ENCODE data around the gene LRRC26. TPM values are rescaled to one million over a fixed set of nuclear protein-coding genes. Genes with fewer than 3 reads are reported as not detected.

The LRRC26 gene, protein sequence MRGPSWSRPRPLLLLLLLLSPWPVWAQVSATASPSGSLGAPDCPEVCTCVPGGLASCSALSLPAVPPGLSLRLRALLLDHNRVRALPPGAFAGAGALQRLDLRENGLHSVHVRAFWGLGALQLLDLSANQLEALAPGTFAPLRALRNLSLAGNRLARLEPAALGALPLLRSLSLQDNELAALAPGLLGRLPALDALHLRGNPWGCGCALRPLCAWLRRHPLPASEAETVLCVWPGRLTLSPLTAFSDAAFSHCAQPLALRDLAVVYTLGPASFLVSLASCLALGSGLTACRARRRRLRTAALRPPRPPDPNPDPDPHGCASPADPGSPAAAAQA
- not detected for total RNA-seq
- polyA plus RNA-seq: not detected

DNA sequence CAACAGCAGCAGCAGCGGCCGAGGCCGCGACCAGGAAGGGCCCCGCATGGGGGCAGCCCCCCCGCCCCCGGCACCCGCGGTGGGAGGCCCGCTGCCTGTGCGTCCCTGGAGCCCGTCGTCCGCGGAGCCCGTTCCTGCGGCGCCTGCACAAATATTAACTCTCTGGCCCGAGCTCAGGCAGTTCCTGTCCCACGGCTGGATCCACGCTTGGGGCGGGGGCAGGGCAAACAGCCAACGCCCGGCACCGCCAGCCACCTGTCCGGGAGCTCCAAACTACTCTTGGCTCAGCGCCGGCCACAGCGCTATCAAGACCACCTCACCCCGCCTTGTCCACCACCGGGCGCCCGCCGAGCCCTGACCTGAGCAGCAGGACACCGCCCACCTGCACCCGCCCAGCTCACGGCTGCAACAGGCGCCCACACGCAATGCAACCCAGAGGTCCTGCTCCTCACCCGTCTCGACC lies at the start of gene LRRC26:
LRRC26 (minus strand) TSS at position 156 of the 463 bp plus-strand sequence; CDS start at position 48, 108 bp downstream.
- Histone ChIP-seq H3K36me3 (ENCODE audit: insufficient read depth, low read length) (no peaks in the 10 kb centered on the region), H3K4me3 (ENCODE audit: low read length in 2 of 2) (peak within 1 kb of the TSS in 1 of 2 donors; percentile 14), H3K27ac (ENCODE audit: low read depth, low read length) (no peak within 1 kb of the TSS), H3K9me3 (ENCODE audit: control insufficient read depth in 1 of 2, low read length in 2 of 2) (no peaks in the 10 kb centered on the region), H3K27me3 (ENCODE audit: insufficient read depth, low read length) (peaks cover 33% of the 10 kb centered on the region), H3K4me1 (ENCODE audit: insufficient read depth, low read length) (no peaks in the 10 kb centered on the region)
- intact Hi-C loops (cut with micrococcal nuclease): no loop called here
- H3K4me1 Mint-ChIP-seq: peaks cover 0 to 6% (median 3%) of the 10 kb centered on the region in 4 donors
- H3K9me3 Mint-ChIP-seq: no peaks in the 10 kb centered on the region
- H3K4me3 Mint-ChIP-seq: peak within 1 kb of the TSS in 6 of 8 donors; percentile 43 to 79 (median 62)
- no peaks in the 10 kb centered on the region for H3K36me3 Mint-ChIP-seq
- no peak within 1 kb of the TSS for H3K27ac Mint-ChIP-seq
- POLR2A ChIA-PET (ENCODE audit: partially characterized antibody): no interaction called here
- H3K27me3 Mint-ChIP-seq: peaks cover 12 to 15% of the 10 kb centered on the region in 2 donors
- CTCF ChIA-PET (ENCODE audit: partially characterized antibody): no interaction called here
- no peak for DNase-seq

DNA sequence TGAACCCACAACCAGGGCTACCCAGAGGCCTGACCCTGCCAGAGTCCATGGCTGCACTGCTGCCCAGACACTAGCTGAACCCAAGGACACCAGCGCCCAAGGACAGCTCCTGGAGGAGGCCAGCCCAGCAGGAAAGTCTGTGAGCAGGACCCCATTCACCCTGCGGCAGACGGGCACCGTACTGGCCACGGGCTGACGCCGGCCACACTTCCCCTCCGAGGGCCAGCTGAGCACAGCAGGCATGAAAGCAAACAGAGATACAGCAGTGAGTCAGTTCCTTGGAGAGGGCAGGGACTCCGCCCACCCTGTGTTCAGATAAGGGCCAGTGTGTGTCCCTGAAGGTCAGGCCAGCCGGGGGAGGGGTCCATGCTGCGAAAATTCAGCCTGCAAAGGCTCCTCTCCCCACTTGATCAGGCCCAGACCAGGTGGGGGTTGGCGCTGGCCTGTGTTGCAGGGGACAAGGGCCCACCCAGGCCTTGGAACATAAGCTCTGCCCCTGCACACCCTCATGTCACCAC lies 49.0 kb upstream of the LRRC26 start:
- Mint-ChIP-seq H3K27ac (no peak overlapping the region), H3K4me1 (peaks cover 0 to 10% (median 2%) of the 10 kb centered on the region in 4 donors), H3K9me3 (no peaks in the 10 kb centered on the region), H3K36me3 (no peaks in the 10 kb centered on the region), H3K27me3 (no peaks in the 10 kb centered on the region), H3K4me3 (no peak overlapping the region)
- POLR2A ChIA-PET (ENCODE audit: partially characterized antibody): interaction anchor here (0.9 to 6.8 kb wide), 4 partner anchors 18 to 30 kb away, joined by 3 to 61 read pairs (median 6); partner anchors contain the start of genes ANAPC2, SSNA1 and TPRN
- CTCF ChIA-PET (ENCODE audit: partially characterized antibody): interaction anchor here (0.5 to 0.6 kb wide), 2 partner anchors 26 to 101 kb away, joined by 3 to 4 read pairs; no protein-coding TSS in a partner anchor
- H3K9me3 ChIP-seq (ENCODE audit: control insufficient read depth in 1 of 2, low read length in 2 of 2): no peaks in the 10 kb centered on the region
- H3K27me3 ChIP-seq (ENCODE audit: insufficient read depth, low read length): no peaks in the 10 kb centered on the region
- no peak for DNase-seq
- intact Hi-C loops (cut with micrococcal nuclease): no loop called here
- H3K27ac ChIP-seq (ENCODE audit: low read depth, low read length): no peak overlapping the region
- peaks cover 10% of the 10 kb centered on the region for H3K4me1 ChIP-seq (ENCODE audit: insufficient read depth, low read length)
- no peaks in the 10 kb centered on the region for H3K36me3 ChIP-seq (ENCODE audit: insufficient read depth, low read length)
- H3K4me3 ChIP-seq (ENCODE audit: low read length in 2 of 2): no peak overlapping the region

DNA sequence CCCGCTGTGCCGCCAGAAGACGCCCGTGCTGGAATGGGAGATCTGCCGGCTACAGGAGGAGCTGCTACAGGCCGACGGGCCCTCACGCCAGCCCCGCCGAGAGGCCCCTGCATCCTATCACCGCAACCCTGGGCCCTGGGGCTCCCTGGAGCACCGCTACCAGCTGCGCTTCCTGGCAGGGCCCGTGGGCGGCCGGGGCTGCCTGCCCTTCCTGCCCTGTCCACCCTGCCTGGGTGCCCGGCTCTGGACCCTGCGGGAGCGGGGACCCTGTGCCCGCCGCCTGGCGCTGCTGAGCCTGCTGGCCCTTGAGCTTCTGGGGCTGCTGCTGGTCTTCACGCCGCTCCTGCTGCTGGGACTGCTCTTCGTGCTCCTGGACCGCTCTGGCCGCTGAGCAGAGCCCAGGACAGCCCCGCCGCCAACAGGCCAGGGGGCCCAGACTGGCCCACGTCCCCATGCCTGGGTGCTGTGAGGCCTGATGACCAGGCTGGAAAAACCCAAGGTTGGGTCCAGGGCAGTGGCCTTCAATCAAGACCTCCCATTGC lies 48.4 kb upstream of the LRRC26 start:
- Histone ChIP-seq H3K4me3 (ENCODE audit: low read length in 2 of 2) (no peak overlapping the region), H3K36me3 (ENCODE audit: insufficient read depth, low read length) (no peaks in the 10 kb centered on the region), H3K4me1 (ENCODE audit: insufficient read depth, low read length) (peaks cover 9% of the 10 kb centered on the region), H3K9me3 (ENCODE audit: control insufficient read depth in 1 of 2, low read length in 2 of 2) (no peaks in the 10 kb centered on the region), H3K27ac (ENCODE audit: low read depth, low read length) (no peak overlapping the region), H3K27me3 (ENCODE audit: insufficient read depth, low read length) (no peaks in the 10 kb centered on the region)
- Mint-ChIP-seq H3K27ac (no peak overlapping the region), H3K27me3 (no peaks in the 10 kb centered on the region), H3K9me3 (no peaks in the 10 kb centered on the region), H3K4me1 (peaks cover 0 to 4% (median 2%) of the 10 kb centered on the region in 4 donors), H3K4me3 (no peak overlapping the region), H3K36me3 (no peaks in the 10 kb centered on the region)
- no peak for DNase-seq
- CTCF ChIA-PET (ENCODE audit: partially characterized antibody): no interaction called here
- POLR2A ChIA-PET (ENCODE audit: partially characterized antibody): interaction anchor here (0.9 to 6.8 kb wide), 4 partner anchors 18 to 29 kb away, joined by 3 to 61 read pairs (median 8); partner anchors contain the start of genes ANAPC2, SSNA1 and TPRN
- intact Hi-C loops (cut with micrococcal nuclease): no loop called here

DNA sequence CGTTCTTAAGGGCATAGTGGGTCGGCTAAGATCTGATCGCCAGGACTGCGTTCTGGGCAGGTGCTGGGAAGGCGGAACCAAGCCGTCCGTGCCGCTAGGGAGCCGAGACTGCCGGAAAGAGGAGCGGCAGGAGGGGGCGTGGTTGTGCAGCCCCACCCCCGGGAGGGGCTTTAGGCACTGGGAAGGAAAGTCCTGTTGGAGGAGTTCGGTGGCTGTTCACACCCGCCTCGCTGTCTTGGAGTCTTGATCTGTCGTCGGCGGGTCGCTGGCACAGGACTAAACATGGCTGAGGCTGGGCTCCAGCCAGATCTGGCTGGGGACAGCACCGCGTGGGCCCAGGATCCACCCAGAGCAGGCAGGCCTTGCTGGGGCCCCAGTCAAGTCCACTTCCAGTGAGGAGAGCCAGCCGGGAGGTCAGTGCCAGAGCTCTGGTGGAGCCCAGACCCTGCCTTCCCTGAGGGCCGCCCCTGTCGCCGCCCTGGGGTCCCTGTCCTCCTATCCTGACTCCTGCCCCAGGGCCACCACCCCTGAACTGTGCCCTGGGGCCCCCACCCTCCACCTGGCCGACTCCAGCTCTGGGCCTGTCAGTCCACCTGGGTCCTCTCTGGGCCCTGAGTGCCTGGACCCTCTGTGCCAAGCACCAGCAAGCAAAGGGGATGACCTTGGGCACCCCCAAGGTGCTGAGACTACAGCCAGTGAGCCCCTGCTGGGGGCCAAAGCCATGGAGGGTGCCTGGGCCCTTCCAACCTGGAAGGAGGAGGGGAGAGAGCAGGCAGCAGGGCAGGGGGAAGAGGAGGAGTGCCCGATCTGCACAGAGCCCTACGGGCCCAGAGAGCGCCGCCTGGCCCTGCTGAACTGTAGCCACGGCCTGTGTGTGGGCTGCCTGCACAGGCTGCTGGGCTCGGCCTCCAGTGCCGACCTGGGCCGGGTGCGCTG lies 47.7 kb upstream of the LRRC26 start:
- Histone ChIP-seq H3K27me3 (ENCODE audit: insufficient read depth, low read length) (no peaks in the 10 kb centered on the region), H3K9me3 (ENCODE audit: control insufficient read depth in 1 of 2, low read length in 2 of 2) (no peaks in the 10 kb centered on the region), H3K36me3 (ENCODE audit: insufficient read depth, low read length) (no peaks in the 10 kb centered on the region), H3K4me3 (ENCODE audit: low read length in 2 of 2) (no peak overlapping the region), H3K4me1 (ENCODE audit: insufficient read depth, low read length) (peaks cover 2% of the 10 kb centered on the region), H3K27ac (ENCODE audit: low read depth, low read length) (no peak overlapping the region)
- H3K4me1 Mint-ChIP-seq: no peaks in the 10 kb centered on the region
- DNase-seq: no peak
- H3K27ac Mint-ChIP-seq: no peak overlapping the region
- H3K36me3 Mint-ChIP-seq: no peaks in the 10 kb centered on the region
- H3K27me3 Mint-ChIP-seq: no peaks in the 10 kb centered on the region
- peak overlapping the region in 1 of 8 donors; percentile 10 for H3K4me3 Mint-ChIP-seq
- ChIA-PET POLR2A (ENCODE audit: partially characterized antibody) (interaction anchor here (0.9 to 6.8 kb wide), 4 partner anchors 17 to 105 kb away, joined by 3 to 61 read pairs (median 5); partner anchors contain the start of genes ANAPC2, SSNA1 and TPRN), CTCF (ENCODE audit: partially characterized antibody) (no interaction called here)
- no peaks in the 10 kb centered on the region for H3K9me3 Mint-ChIP-seq
- intact Hi-C loops (cut with micrococcal nuclease): no loop called here

DNA sequence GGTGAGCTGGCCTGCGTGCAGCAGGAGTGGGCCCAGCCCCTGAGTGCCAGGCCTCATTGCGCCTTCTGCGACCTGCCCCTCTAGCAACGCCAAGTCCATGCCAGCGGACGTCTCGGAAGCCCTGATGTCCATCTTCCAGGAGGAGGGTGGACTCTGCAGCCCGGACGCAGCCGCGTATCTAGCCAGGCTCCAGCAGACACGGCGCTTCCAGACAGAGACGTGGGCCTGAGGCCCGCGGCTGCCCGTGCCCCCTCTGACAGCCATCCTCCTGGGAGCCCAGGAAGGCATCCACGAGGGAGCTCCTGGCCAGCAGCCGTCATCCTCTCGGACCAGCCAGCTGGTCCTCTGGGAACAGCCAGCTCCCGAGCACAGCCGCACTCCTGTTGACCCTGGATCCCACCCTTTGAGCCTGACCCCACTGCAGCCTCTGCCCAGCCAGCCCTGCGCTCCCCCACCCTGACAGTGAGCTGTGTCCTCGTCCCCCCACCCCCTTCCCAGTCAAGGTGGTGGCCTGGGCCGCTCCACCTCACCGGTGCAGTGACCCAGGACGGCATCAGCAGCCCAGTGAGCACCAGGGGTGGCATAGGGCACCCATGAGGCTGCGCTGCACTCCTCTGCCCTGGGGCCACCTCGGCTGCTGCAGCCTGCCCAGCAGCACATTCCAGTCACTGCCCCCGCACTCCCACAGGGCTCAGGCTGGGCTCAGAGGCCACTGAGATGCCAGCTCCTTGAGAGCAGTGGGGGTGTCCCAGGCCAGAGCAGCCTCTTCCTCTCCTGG lies 46.5 kb upstream of the LRRC26 start:
- H3K27me3 ChIP-seq (ENCODE audit: insufficient read depth, low read length): no peaks in the 10 kb centered on the region
- ChIA-PET CTCF (ENCODE audit: partially characterized antibody) (interaction anchor here (1.6 to 3.0 kb wide), 2 partner anchors 20 to 25 kb away, joined by 4 to 10 read pairs; no protein-coding TSS in a partner anchor), POLR2A (ENCODE audit: partially characterized antibody) (interaction anchor here (0.8 to 2.0 kb wide), 3 partner anchors 16 to 104 kb away, joined by 3 to 7 read pairs (median 3); partner anchors contain the start of gene TPRN)
- intact Hi-C loops (cut with micrococcal nuclease): no loop called here
- H3K27ac ChIP-seq (ENCODE audit: low read depth, low read length): no peak overlapping the region
- Mint-ChIP-seq H3K4me3 (no peak overlapping the region), H3K27me3 (no peaks in the 10 kb centered on the region), H3K4me1 (no peaks in the 10 kb centered on the region), H3K36me3 (no peaks in the 10 kb centered on the region), H3K27ac (no peak overlapping the region), H3K9me3 (no peaks in the 10 kb centered on the region)
- H3K4me3 ChIP-seq (ENCODE audit: low read length in 2 of 2): no peak overlapping the region
- no peaks in the 10 kb centered on the region for H3K36me3 ChIP-seq (ENCODE audit: insufficient read depth, low read length)
- DNase-seq: no peak
- no peaks in the 10 kb centered on the region for H3K4me1 ChIP-seq (ENCODE audit: insufficient read depth, low read length)
- H3K9me3 ChIP-seq (ENCODE audit: control insufficient read depth in 1 of 2, low read length in 2 of 2): no peaks in the 10 kb centered on the region

DNA sequence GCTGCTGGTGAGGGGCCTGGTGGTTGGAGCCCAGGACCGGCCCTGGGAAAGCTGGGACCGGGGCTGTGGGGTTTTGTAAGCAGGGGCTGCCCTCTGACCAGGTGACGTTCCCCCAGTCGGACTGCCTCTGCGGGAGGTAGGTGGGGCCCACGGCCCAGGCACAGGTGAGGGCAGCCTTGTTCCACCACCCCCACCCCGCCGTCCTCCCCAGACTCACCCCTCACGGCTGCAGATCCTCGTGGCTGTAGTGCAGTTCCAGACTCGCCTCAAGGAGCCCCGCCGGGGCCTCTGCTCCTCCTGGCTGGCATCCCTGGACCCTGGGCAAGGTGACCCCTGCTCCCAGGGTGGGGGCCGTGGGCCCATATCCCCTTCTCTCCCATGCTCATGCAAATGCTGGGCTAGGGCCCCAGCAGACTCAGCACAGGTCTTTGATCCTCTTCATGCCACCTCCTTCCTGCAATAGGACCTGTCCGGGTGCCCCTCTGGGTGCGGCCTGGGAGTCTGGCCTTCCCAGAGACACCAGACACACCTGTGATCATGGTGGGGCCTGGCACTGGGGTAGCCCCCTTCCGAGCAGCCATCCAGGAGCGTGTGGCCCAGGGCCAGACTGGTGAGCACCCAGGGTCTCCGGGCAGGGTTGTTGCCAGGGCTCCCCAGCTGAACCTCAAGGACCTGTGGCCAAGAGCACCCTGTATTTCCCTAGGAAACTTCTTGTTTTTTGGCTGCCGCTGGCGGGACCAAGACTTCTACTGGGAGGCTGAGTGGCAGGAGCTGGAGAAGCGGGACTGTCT lies 45.5 kb upstream of the LRRC26 start:
- Mint-ChIP-seq H3K36me3 (no peaks in the 10 kb centered on the region), H3K4me3 (no peak overlapping the region), H3K27me3 (no peaks in the 10 kb centered on the region), H3K4me1 (peaks cover 0 to 1% (median 0%) of the 10 kb centered on the region in 4 donors), H3K9me3 (no peaks in the 10 kb centered on the region), H3K27ac (peak overlapping the region in 1 of 7 donors; percentile 27)
- Histone ChIP-seq H3K4me1 (ENCODE audit: insufficient read depth, low read length) (no peaks in the 10 kb centered on the region), H3K27me3 (ENCODE audit: insufficient read depth, low read length) (no peaks in the 10 kb centered on the region), H3K36me3 (ENCODE audit: insufficient read depth, low read length) (no peaks in the 10 kb centered on the region), H3K27ac (ENCODE audit: low read depth, low read length) (no peak overlapping the region), H3K9me3 (ENCODE audit: control insufficient read depth in 1 of 2, low read length in 2 of 2) (no peaks in the 10 kb centered on the region), H3K4me3 (ENCODE audit: low read length in 2 of 2) (no peak overlapping the region)
- intact Hi-C loops (cut with micrococcal nuclease): no loop called here
- DNase-seq: no peak
- POLR2A ChIA-PET (ENCODE audit: partially characterized antibody): interaction anchor here (0.8 to 1.6 kb wide), 2 partner anchors 10 to 30 kb away, joined by 3 to 7 read pairs; partner anchors contain the start of genes NDOR1 and TMEM203
- CTCF ChIA-PET (ENCODE audit: partially characterized antibody): interaction anchor here (1.6 to 3.0 kb wide), 2 partner anchors 21 to 24 kb away, joined by 4 to 10 read pairs; no protein-coding TSS in a partner anchor

Data from CD4-positive, alpha-beta memory T cell (primary cell).